ACC112 (cell line): ENCODE results near the gene ZDHHC11B.

Source experiments
- H2AFZ ChIP-seq: fragments of 200-600 bp; sonication (generic); one replicate; pipeline ENCODE4 v1.6.0; 2017; ENCODE audit warnings: antibody characterized with exemption, low read length; ENCODE audit not compliant: unreplicated experiment
- H3K27ac ChIP-seq: fragments of 200-600 bp; sonication (generic); 2 replicates; pipeline ENCODE4 v1.5.1; 2014; ENCODE audit warnings: low read depth, mild to moderate bottlenecking, antibody characterized with exemption, low read length, moderate library complexity
- H3K27me3 ChIP-seq: fragments of 200-600 bp; sonication (generic); 2 replicates; pipeline ENCODE4 v1.6.1; 2014; ENCODE audit warnings: mild to moderate bottlenecking, antibody characterized with exemption, low read length, moderate library complexity, mixed read lengths; ENCODE audit not compliant: insufficient read depth
- H3K36me3 ChIP-seq: fragments of 200-600 bp; sonication (generic); 2 replicates; pipeline ENCODE4 v1.6.1; 2016; ENCODE audit warnings: mild to moderate bottlenecking, antibody characterized with exemption, low read length, moderate library complexity, mixed read lengths; ENCODE audit not compliant: insufficient read depth
- H3K4me1 ChIP-seq: fragments of 200-600 bp; sonication (generic); one replicate; pipeline ENCODE4 v1.6.1; 2016; ENCODE audit warnings: low read length, mixed read lengths; ENCODE audit not compliant: insufficient read depth, unreplicated experiment, control insufficient read depth
- H3K4me3 ChIP-seq: fragments of 200-600 bp; sonication (generic); 2 replicates; pipeline ENCODE4 v1.5.1; 2014; ENCODE audit warnings: mild to moderate bottlenecking, low read depth, low read length
- H3K79me2 ChIP-seq: fragments of 200-600 bp; sonication (generic); one replicate; pipeline ENCODE4 v1.6.0; 2016; ENCODE audit warnings: low read length; ENCODE audit not compliant: control insufficient read depth, unreplicated experiment, insufficient read depth

ZDHHC11B gene

GRCh38 chr5:668283-668995 is 116.1 kb downstream of the ZDHHC11B start:
- 0 out of 2 replicates have a peak, but pooled peaks cover 2% of the 10 kb centered on the region for H3K27me3 ChIP-seq
- no peaks in the 10 kb centered on the region for H3K79me2 ChIP-seq
- peak overlapping the region; percentile 57; the same call in 1 of the 2 replicates for H3K27ac ChIP-seq
- peaks cover 16% of the 10 kb centered on the region for H3K4me1 ChIP-seq
- no peak overlapping the region for H2AFZ ChIP-seq
- H3K4me3 ChIP-seq, result no peak overlapping the region
- H3K36me3 ChIP-seq, result no peaks in the 10 kb centered on the region

GRCh38 chr5:666816-667498 is 117.6 kb downstream of the ZDHHC11B start:
- no peak overlapping the region for H3K27ac ChIP-seq

GRCh38 chr5:665956-666711 is 118.4 kb downstream of the ZDHHC11B start:
- Histone ChIP-seq H3K4me3 (no peak overlapping the region), H3K27ac (no peak overlapping the region), H3K79me2 (no peaks in the 10 kb centered on the region), H3K27me3 (no peaks in the 10 kb centered on the region), H3K4me1 (no peaks in the 10 kb centered on the region), H2AFZ (no peak overlapping the region), H3K36me3 (peaks cover 8% of the 10 kb centered on the region; the same call in 1 of the 2 replicates)

More at GRCh38 chr5:666816-667498, 117.6 kb downstream of the ZDHHC11B start:
- no peak overlapping the region for H2AFZ ChIP-seq
- H3K4me3 ChIP-seq, result no peak overlapping the region
- peaks cover 8% of the 10 kb centered on the region; the same call in 1 of the 2 replicates for H3K36me3 ChIP-seq
- H3K4me1 ChIP-seq, result peaks cover 4% of the 10 kb centered on the region
- H3K79me2 ChIP-seq, result no peaks in the 10 kb centered on the region
- no peaks in the 10 kb centered on the region for H3K27me3 ChIP-seq

- Histone ChIP-seq H2AFZ (no peak overlapping the region), H3K79me2 (no peaks in the 10 kb centered on the region), H3K4me3 (no peak overlapping the region), H3K36me3 (peaks cover 10% of the 10 kb centered on the region; the same call in 1 of the 2 replicates), H3K4me1 (no peaks in the 10 kb centered on the region), H3K27me3 (no peaks in the 10 kb centered on the region), H3K27ac (no peak overlapping the region)
These were observed 119.0 kb downstream of the ZDHHC11B start for GRCh38 chr5:665541-665955.

GRCh38 chr5:664994-665360 is 119.6 kb downstream of the ZDHHC11B start:
- peaks cover 11% of the 10 kb centered on the region; the same call in 1 of the 2 replicates for H3K36me3 ChIP-seq

GRCh38 chr5:664343-664993 is 120.1 kb downstream of the ZDHHC11B start:
- Histone ChIP-seq H3K79me2 (no peaks in the 10 kb centered on the region), H2AFZ (no peak overlapping the region), H3K27ac (no peak overlapping the region), H3K27me3 (no peaks in the 10 kb centered on the region), H3K4me1 (no peaks in the 10 kb centered on the region), H3K4me3 (no peak overlapping the region), H3K36me3 (peaks cover 16% of the 10 kb centered on the region)

More at GRCh38 chr5:664994-665360, 119.6 kb downstream of the ZDHHC11B start:
- H3K4me3 ChIP-seq, result no peak overlapping the region
- H3K4me1 ChIP-seq, result no peaks in the 10 kb centered on the region
- H3K27me3 ChIP-seq, result no peaks in the 10 kb centered on the region
- H3K27ac ChIP-seq, result no peak overlapping the region
- H2AFZ ChIP-seq, result no peak overlapping the region
- H3K79me2 ChIP-seq, result no peaks in the 10 kb centered on the region

GRCh38 chr5:663436-664342 is 120.8 kb downstream of the ZDHHC11B start:
- Histone ChIP-seq H3K79me2 (no peaks in the 10 kb centered on the region), H3K4me3 (no peak overlapping the region), H3K27me3 (no peaks in the 10 kb centered on the region), H2AFZ (no peak overlapping the region), H3K4me1 (no peaks in the 10 kb centered on the region), H3K36me3 (peaks cover 22% of the 10 kb centered on the region), H3K27ac (no peak overlapping the region)

GRCh38 chr5:662751-663435 is 121.6 kb downstream of the ZDHHC11B start:
- H3K4me1 ChIP-seq, result peaks cover 4% of the 10 kb centered on the region
- H3K36me3 ChIP-seq, result peaks cover 25% of the 10 kb centered on the region
- no peak overlapping the region for H3K27ac ChIP-seq
- H3K27me3 ChIP-seq, result no peaks in the 10 kb centered on the region
- no peak overlapping the region for H3K4me3 ChIP-seq
- H3K79me2 ChIP-seq, result no peaks in the 10 kb centered on the region
- no peak overlapping the region for H2AFZ ChIP-seq

GRCh38 chr5:661891-662750 is 122.4 kb downstream of the ZDHHC11B start:
- Histone ChIP-seq H2AFZ (no peak overlapping the region), H3K27me3 (no peaks in the 10 kb centered on the region), H3K4me3 (no peak overlapping the region), H3K27ac (no peak overlapping the region), H3K79me2 (no peaks in the 10 kb centered on the region), H3K4me1 (peaks cover 6% of the 10 kb centered on the region), H3K36me3 (peaks cover 25% of the 10 kb centered on the region)
